IMR-90 (cell line): ENCODE results near the gene ZNF579. TPM values are rescaled to one million over a fixed set of nuclear protein-coding genes. Genes with fewer than 3 reads are reported as not detected.

Experiments
- ATAC-seq: fragments of 200-7000 bp; cut with Tn5 transposase; 2 replicates; pipeline ENCODE4 v1.9.1; 2020; ENCODE audit warnings: low read depth, mild to moderate bottlenecking, moderate library complexity
- BruUV-seq: library from RNA; stranded (reverse); fragments of 400-500 nt; replicated peaks from 2 replicates; lab custom pipeline; 2021; lab: Mats Ljungman, UMichigan
- CTCF ChIA-PET: fragments of 300-600 bp; formaldehyde crosslinking; extraction: SDS; loops from one replicate; lab custom pipeline; 2021; ENCODE audit warnings: antibody characterized with exemption; lab: Yijun Ruan, JAX
- POLR2A ChIA-PET: fragments of 300-600 bp; sonication (Branson Sonifier 250); formaldehyde crosslinking; loops from one replicate; lab custom pipeline; 2022; ENCODE audit warnings: antibody characterized with exemption; ENCODE audit not compliant: unreplicated experiment; lab: Charles Lee
- DNase-seq: peaks from one replicate; pipeline ENCODE4 v3.0.0; 2013
- H2AFZ ChIP-seq: replicated peaks from 2 replicates; pipeline ENCODE3; 2013; ENCODE audit warnings: low read length, mild to moderate bottlenecking; ENCODE audit not compliant: poor library complexity
- H2AK5ac ChIP-seq: 2 replicates; pipeline ENCODE4 v1.6.1; 2013; ENCODE audit warnings: low read depth, low read length, inconsistent platforms
- H2AK9ac ChIP-seq: replicated peaks from 2 replicates; pipeline ENCODE3; 2013; ENCODE audit warnings: mild to moderate bottlenecking, low read depth, low read length, moderate library complexity; ENCODE audit not compliant: poor library complexity
- H2BK120ac ChIP-seq: 2 replicates; pipeline ENCODE4 v1.6.1; 2013; ENCODE audit warnings: low read depth, low read length, inconsistent platforms
- H2BK15ac ChIP-seq: 3 replicates; pipeline ENCODE4 v1.6.1; 2013; ENCODE audit warnings: low read depth, low read length, inconsistent platforms
- H2BK20ac ChIP-seq: 2 replicates; pipeline ENCODE4 v1.6.1; 2013; ENCODE audit warnings: low read depth, mild to moderate bottlenecking, inconsistent platforms, low read length, moderate library complexity
- H2BK5ac ChIP-seq: 2 replicates; pipeline ENCODE4 v1.6.1; 2013; ENCODE audit warnings: mild to moderate bottlenecking, low read depth, low read length, inconsistent platforms; ENCODE audit not compliant: poor library complexity, severe bottlenecking
- H3K14ac ChIP-seq: replicated peaks from 2 replicates; pipeline ENCODE4 v1.6.1; 2013; ENCODE audit warnings: low read depth, low read length, inconsistent platforms
- H3K18ac ChIP-seq: 2 replicates; pipeline ENCODE4 v1.6.1; 2013; ENCODE audit warnings: low read depth, low read length, control low read depth
- H3K23ac ChIP-seq: 2 replicates; pipeline ENCODE4 v1.6.1; 2013; ENCODE audit warnings: low read depth, low read length, inconsistent platforms
- H3K27ac ChIP-seq: 2 replicates; pipeline ENCODE4 v1.5.1; 2013; ENCODE audit warnings: mild to moderate bottlenecking, control low read depth, low read length; ENCODE audit not compliant: insufficient read depth
- H3K27me3 ChIP-seq: 2 replicates; pipeline ENCODE4 v1.6.1; 2013; ENCODE audit warnings: low read length; ENCODE audit not compliant: control insufficient read depth, insufficient read depth
- H3K36me3 ChIP-seq: 2 replicates; pipeline ENCODE4 v1.6.1; 2013; ENCODE audit warnings: low read length, mixed read lengths; ENCODE audit not compliant: control insufficient read depth, insufficient read depth
- H3K4ac ChIP-seq: 2 replicates; pipeline ENCODE4 v1.6.1; 2013; ENCODE audit warnings: low read depth, low read length, inconsistent platforms
- H3K4me1 ChIP-seq: 2 replicates; pipeline ENCODE4 v1.6.1; 2013; ENCODE audit warnings: low read length, mixed read lengths; ENCODE audit not compliant: control insufficient read depth, insufficient read depth
- H3K4me2 ChIP-seq: 2 replicates; pipeline ENCODE4 v1.6.1; 2013; ENCODE audit warnings: low read depth, mild to moderate bottlenecking, control low read depth, low read length, moderate library complexity
- H3K4me3 ChIP-seq: 2 replicates; pipeline ENCODE4 v1.5.1; 2013; ENCODE audit warnings: low read depth, mild to moderate bottlenecking, control low read depth, low read length, moderate library complexity; ENCODE audit not compliant: insufficient read depth
- H3K56ac ChIP-seq: 2 replicates; pipeline ENCODE4 v1.6.1; 2013; ENCODE audit warnings: low read length, inconsistent platforms; ENCODE audit not compliant: insufficient read depth; ENCODE audit errors: extremely low read depth
- H3K79me1 ChIP-seq, 2 experiments: 2 replicates each; pipeline ENCODE4 v1.6.1; 2013; ENCODE audit warnings: low read length in 2 of 2, inconsistent platforms in 1 of 2, low read depth in 1 of 2
- H3K9ac ChIP-seq: 2 replicates; pipeline ENCODE4 v1.6.1; 2013; ENCODE audit warnings: low read depth, low read length, control low read depth
- H3K9me1 ChIP-seq: 2 replicates; pipeline ENCODE4 v1.6.1; 2013; ENCODE audit warnings: low read length, inconsistent platforms; ENCODE audit not compliant: insufficient read depth
- H3K9me3 ChIP-seq: 2 replicates; pipeline ENCODE4 v1.6.1; 2013; ENCODE audit warnings: low read length; ENCODE audit not compliant: control insufficient read depth, insufficient read depth
- H4K20me1 ChIP-seq: 2 replicates; pipeline ENCODE4 v1.6.1; 2013; ENCODE audit warnings: low read length, inconsistent platforms; ENCODE audit not compliant: insufficient read depth
- H4K5ac ChIP-seq: 2 replicates; pipeline ENCODE4 v1.6.1; 2013; ENCODE audit warnings: mild to moderate bottlenecking, low read depth, low read length, control low read depth
- H4K8ac ChIP-seq, 2 experiments: 2 replicates each; pipeline ENCODE4 v1.6.1; 2013; ENCODE audit warnings: low read depth in 2 of 2, low read length in 2 of 2, control low read depth in 1 of 2, inconsistent platforms in 1 of 2
- H4K91ac ChIP-seq: 2 replicates; pipeline ENCODE4 v1.6.1; 2013; ENCODE audit warnings: low read depth, low read length, inconsistent platforms; ENCODE audit not compliant: insufficient read depth
- BHLHE40 ChIP-seq: fragments of 150-350 bp; IDR thresholded peaks from 2 replicates; pipeline ENCODE4 v1.6.1; 2016; ENCODE audit warnings: mild to moderate bottlenecking, low read depth, low read length
- CTCF ChIP-seq: conservative IDR thresholded peaks from 2 replicates; pipeline ENCODE4 v1.5.1; 2012; ENCODE audit warnings: mild to moderate bottlenecking, low read depth, low read length, improper control_type of control experiment
- ELK1 ChIP-seq: fragments of 150-350 bp; IDR thresholded peaks from 2 replicates; pipeline ENCODE4 v1.6.1; 2016; ENCODE audit warnings: low read depth, mild to moderate bottlenecking, low read length, moderate library complexity, borderline replicate concordance
- MAFK ChIP-seq: IDR thresholded peaks from 2 replicates; pipeline ENCODE4 v1.6.1; 2012; ENCODE audit warnings: low read depth, low read length, improper control_type of control experiment
- MAZ ChIP-seq: IDR thresholded peaks from 2 replicates; pipeline ENCODE4 v1.6.1; 2012; ENCODE audit warnings: low read depth, mild to moderate bottlenecking, low read length, improper control_type of control experiment, moderate library complexity, borderline replicate concordance
- MXI1 ChIP-seq: IDR thresholded peaks from 2 replicates; pipeline ENCODE4 v1.6.1; 2012; ENCODE audit warnings: low read depth, mild to moderate bottlenecking, low read length, moderate library complexity, borderline replicate concordance
- POLR2A ChIP-seq: IDR thresholded peaks from 2 replicates; pipeline ENCODE4 v1.6.1; 2012; ENCODE audit warnings: mild to moderate bottlenecking, low read depth, low read length
- RCOR1 ChIP-seq: IDR thresholded peaks from 2 replicates; pipeline ENCODE4 v1.6.1; 2012; ENCODE audit warnings: mild to moderate bottlenecking, low read length, improper control_type of control experiment; ENCODE audit not compliant: insufficient replicate concordance
- RFX5 ChIP-seq: IDR thresholded peaks from 2 replicates; pipeline ENCODE4 v1.8.0; 2012; ENCODE audit warnings: low read depth, mild to moderate bottlenecking, low read length, moderate library complexity
- USF2 ChIP-seq: fragments of 150-350 bp; IDR thresholded peaks from 2 replicates; pipeline ENCODE4 v1.6.1; 2017; ENCODE audit warnings: mild to moderate bottlenecking, antibody characterized with exemption, low read length, low read depth
- WGBS, 2 experiments: methylation state at CpG; one replicate each; pipeline versions ENCODE4 v1.1.5 to v1.1.7; 2013; ENCODE audit warnings: missing lambda C conversion rate in 2 of 2; ENCODE audit not compliant: insufficient read length in 1 of 2; ENCODE audit errors: extremely low coverage in 2 of 2; 5-methylcytosine and 5-hydroxymethylcytosine counted together
- dilution Hi-C: fragments of 300-500 bp; cut with HindIII; formaldehyde crosslinking; loops from one replicate; pipeline ENCODE4 v1.14.3; 2018; ENCODE audit warnings: low sequenced_read_pairs; ENCODE audit not compliant: unreplicated experiment
- in situ Hi-C: fragments of 300-500 bp; cut with MboI; formaldehyde crosslinking; loops from 3 replicates; pipeline ENCODE4 v1.14.3; 2019; ENCODE audit warnings: low sequenced_read_pairs, inconsistent platforms, mixed read lengths
- intact Hi-C: fragments of 100-400 bp; cut with micrococcal nuclease; formaldehyde crosslinking; loops from 2 replicates; pipeline ENCODE4 v1.10.0; 2022
- polyA plus RNA-seq, 3 experiments: library from polyadenylated mRNA; depleted of rRNA; stranded (reverse); fragments of >200 nt; gene quantifications; 2 replicates each; pipeline ENCODE4 v1.2.3, GENCODE V29; 2012; ENCODE audit warnings: low replicate concordance in 1 of 3
- total RNA-seq: library from RNA; depleted of rRNA; stranded (reverse); fragments of >200 nt; gene quantifications from 2 replicates; pipeline ENCODE4 v1.2.3, GENCODE V29; 2012

The ZNF579 gene
- total and polyA plus RNA-seq, 2 of the 4 experiments (the other 2 are of a cell fraction) = 0.54 to 9.0 TPM

GRCh38 chr19:55579766-55580621 is 654 bp downstream of the ZNF579 start:
- ChIA-PET POLR2A (interaction anchor here (1.3 kb wide), 1 partner anchor 20 kb away, joined by 8 read pairs; the partner anchor contains the start of genes FIZ1 and ZNF524), CTCF (no interaction called here)
- Histone ChIP-seq H3K4me1 (peaks cover 4% of the 10 kb centered on the region; the same call in 1 of the 2 replicates), H4K8ac (peak overlapping the region; percentile 95 to 97), H3K36me3 (peaks cover 14% of the 10 kb centered on the region), H3K9me1 (peaks cover 7% of the 10 kb centered on the region), H3K23ac (peak overlapping the region; percentile 84), H3K4me3 (peak overlapping the region; percentile 87), H3K27me3 (no peaks in the 10 kb centered on the region), H4K20me1 (no peaks in the 10 kb centered on the region; the same call in 1 of the 2 replicates), H3K18ac (peak overlapping the region; percentile 80), H3K9me3 (no peaks in the 10 kb centered on the region), H4K91ac (peak overlapping the region; percentile 88), H2BK20ac (no peak overlapping the region), H2AK9ac (peak overlapping the region; percentile 97), H3K4me2 (peak overlapping the region; percentile 98), H2BK15ac (no peak overlapping the region; the same call in 2 of the 3 replicates), H2AK5ac (peak overlapping the region; percentile 92), H3K79me1 (peaks cover 8 to 26% of the 10 kb centered on the region in 2 experiments), H2BK5ac (peak overlapping the region; percentile 80), H4K5ac (peak overlapping the region; percentile 95), H3K27ac (peak overlapping the region; percentile 99), H3K56ac (peak overlapping the region; percentile 96), H3K14ac (peak overlapping the region; percentile 94), H2AFZ (peak overlapping the region; percentile 88), H2BK120ac (no peak overlapping the region), H3K9ac (peak overlapping the region; percentile 98), H3K4ac (peak overlapping the region; percentile 97)
- TSS peak; percentile 72 for BruUV-seq
- DNase-seq = peak; percentile 41
- in situ Hi-C loops (no loop called here), dilution Hi-C loops (no loop called here), intact Hi-C loops (loop anchor here (2.0 kb wide), 2 partner anchors 27 to 63 kb away; no protein-coding TSS in a partner anchor)
- WGBS, 2 experiments = 14% methylated on average over 10 of the region's 20 CpGs; no CpG with 5 or more reads in 1 of the 2 experiments
- ATAC-seq = peak; percentile 64
- TF ChIP-seq BHLHE40 (no peak), MAZ (no peak), RFX5 (no peak), MAFK (no peak), ELK1 (no peak), USF2 (no peak), MXI1 (no peak), RCOR1 (no peak), CTCF (no peak), POLR2A (no peak)
